Measurements from ENCODE around the gene RASEF.

GRCh38 chr9:83013867-83014605, 48.9 kb downstream of the RASEF start:
- TF ChIP-seq CTCF (conservative IDR thresholded peaks at IDR 0.05; ENCODE audit: low read depth, low read length) (no peak), EZH2 (IDR thresholded peaks at IDR 0.05; ENCODE audit: low read length, unreplicated experiment) (no peak), EZH2phosphoT487 (IDR thresholded peaks at IDR 0.05; ENCODE audit: borderline replicate concordance, low read length) (no peak)
